Lower leg skin (tissue), 3 donors: Measurements from ENCODE around the gene DIP2B.

Experiments used
- POLR2A ChIP-seq, 2 donors: fragments of 450-650 bp; IDR thresholded peaks; one replicate each; pipeline ENCODE4 v1.6.1; 2016 to 2017; ENCODE audit warnings: antibody characterized with exemption in 2 of 2, mild to moderate bottlenecking in 1 of 2, moderate library complexity in 1 of 2
- TF ChIP-seq, protein P1 (sequence below), 3 donors: fragments of 450-650 bp; IDR thresholded peaks; one replicate each; pipeline ENCODE4 v1.5.1; 2016; ENCODE audit warnings: antibody characterized with exemption in 3 of 3, mild to moderate bottlenecking in 3 of 3, moderate library complexity in 2 of 3

DNA sequence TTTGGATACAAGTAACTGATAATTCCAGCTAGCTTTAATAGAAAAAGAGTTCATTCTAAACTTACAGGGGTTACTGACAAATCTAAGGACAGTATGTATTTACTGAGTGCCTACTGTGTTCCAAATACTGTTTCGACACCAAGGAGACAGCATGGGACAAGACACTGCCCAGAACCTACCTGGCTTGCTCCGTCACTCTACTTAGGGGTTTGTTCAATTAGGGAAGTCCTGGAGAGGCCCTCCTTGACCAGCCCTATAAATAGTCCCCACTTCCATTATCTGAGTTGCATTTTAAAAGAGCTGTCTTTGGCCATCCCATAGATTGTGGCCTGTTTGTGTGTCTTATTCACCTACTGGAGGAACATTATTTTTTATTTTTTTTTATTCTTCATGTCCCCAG lies 129.6 kb downstream of the DIP2B start:
- TF ChIP-seq, protein P1, sequence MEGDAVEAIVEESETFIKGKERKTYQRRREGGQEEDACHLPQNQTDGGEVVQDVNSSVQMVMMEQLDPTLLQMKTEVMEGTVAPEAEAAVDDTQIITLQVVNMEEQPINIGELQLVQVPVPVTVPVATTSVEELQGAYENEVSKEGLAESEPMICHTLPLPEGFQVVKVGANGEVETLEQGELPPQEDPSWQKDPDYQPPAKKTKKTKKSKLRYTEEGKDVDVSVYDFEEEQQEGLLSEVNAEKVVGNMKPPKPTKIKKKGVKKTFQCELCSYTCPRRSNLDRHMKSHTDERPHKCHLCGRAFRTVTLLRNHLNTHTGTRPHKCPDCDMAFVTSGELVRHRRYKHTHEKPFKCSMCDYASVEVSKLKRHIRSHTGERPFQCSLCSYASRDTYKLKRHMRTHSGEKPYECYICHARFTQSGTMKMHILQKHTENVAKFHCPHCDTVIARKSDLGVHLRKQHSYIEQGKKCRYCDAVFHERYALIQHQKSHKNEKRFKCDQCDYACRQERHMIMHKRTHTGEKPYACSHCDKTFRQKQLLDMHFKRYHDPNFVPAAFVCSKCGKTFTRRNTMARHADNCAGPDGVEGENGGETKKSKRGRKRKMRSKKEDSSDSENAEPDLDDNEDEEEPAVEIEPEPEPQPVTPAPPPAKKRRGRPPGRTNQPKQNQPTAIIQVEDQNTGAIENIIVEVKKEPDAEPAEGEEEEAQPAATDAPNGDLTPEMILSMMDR (IDR thresholded peaks at IDR 0.05): no peak
- no peak for TF ChIP-seq POLR2A (IDR thresholded peaks at IDR 0.05)
